Embryonic facial prominence (tissue), 1 donor: Measurements from ENCODE around the gene ATP6V1F.

Experiments
- DNase-seq: peaks from one replicate; pipeline ENCODE4 v3.0.0-alpha.2; 2016; ENCODE audit errors: extremely low spot score

ATP6V1F gene

GRCh38 chr7:128867842-128868623 is 5.4 kb downstream of the ATP6V1F start:
- DNase-seq, result no peak

GRCh38 chr7:128868624-128869137 is 6.0 kb downstream of the ATP6V1F start:
- DNase-seq, result no peak

GRCh38 chr7:128869138-128869943 is 6.7 kb downstream of the ATP6V1F start:
- DNase-seq, result no peak

GRCh38 chr7:128869944-128870285 is 7.3 kb downstream of the ATP6V1F start:
- DNase-seq, result no peak

- no peak for DNase-seq
Measured at GRCh38 chr7:128871050-128871449, 8.4 kb downstream of the ATP6V1F start.

- no peak for DNase-seq
Measured at GRCh38 chr7:128872394-128872824, 9.8 kb downstream of the ATP6V1F start.

- no peak for DNase-seq
Measured at GRCh38 chr7:128873234-128873633, 10.6 kb downstream of the ATP6V1F start.

GRCh38 chr7:128874140-128875031 is 11.7 kb downstream of the ATP6V1F start:
- DNase-seq, result no peak

- DNase-seq, result no peak
Measured at GRCh38 chr7:128875523-128875948, 12.9 kb downstream of the ATP6V1F start.

GRCh38 chr7:128876127-128876526 is 13.5 kb downstream of the ATP6V1F start:
- DNase-seq, result no peak

- DNase-seq, result no peak
Measured at GRCh38 chr7:128876586-128876977, 13.9 kb downstream of the ATP6V1F start.

GRCh38 chr7:128876978-128877755 is 14.5 kb downstream of the ATP6V1F start:
- no peak for DNase-seq

GRCh38 chr7:128877756-128878120 is 15.1 kb downstream of the ATP6V1F start:
- DNase-seq, result no peak

- no peak for DNase-seq
Measured at GRCh38 chr7:128878226-128879105, 15.8 kb downstream of the ATP6V1F start.

- no peak for DNase-seq
Measured at GRCh38 chr7:128879461-128879938, 16.8 kb downstream of the ATP6V1F start.

- no peak for DNase-seq
Measured at GRCh38 chr7:128879939-128880746, 17.5 kb downstream of the ATP6V1F start.

GRCh38 chr7:128880791-128881457 is 18.3 kb downstream of the ATP6V1F start:
- DNase-seq, result no peak

GRCh38 chr7:128881458-128882125 is 18.9 kb downstream of the ATP6V1F start:
- no peak for DNase-seq
